GM12874 (cell line): ENCODE data around the gene KLK7.

Experiments used
- TF ChIP-seq, protein P1 (sequence below): IDR thresholded peaks from 2 replicates; pipeline ENCODE4 v1.5.1; 2011; ENCODE audit warnings: low read depth, mild to moderate bottlenecking, control low read depth, low read length, moderate library complexity; ENCODE audit not compliant: insufficient read depth

Gene KLK7

DNA sequence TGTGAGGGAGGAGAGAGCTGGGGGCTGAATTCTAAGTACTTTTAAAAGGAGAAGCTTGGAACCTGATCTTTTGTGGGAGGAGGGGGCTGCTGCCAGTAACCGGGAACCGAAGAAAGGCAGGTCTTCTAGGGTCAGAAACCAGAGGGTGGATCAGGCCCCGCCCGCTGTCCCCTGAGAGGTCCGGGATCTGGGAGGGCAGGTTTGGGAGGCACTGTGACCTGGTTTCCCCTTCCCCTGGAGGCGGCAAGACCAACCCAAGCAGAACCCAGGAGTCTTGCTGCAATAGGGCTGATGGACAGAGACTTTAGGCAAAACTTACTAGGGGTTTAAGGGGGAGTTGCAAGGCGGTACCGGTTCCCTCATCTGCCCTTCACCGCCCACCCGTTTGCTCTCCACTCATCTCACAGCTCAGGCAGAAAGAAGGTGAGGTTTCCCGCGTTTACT is 18.4 kb upstream of the KLK7 start:
- TF ChIP-seq, protein P1, sequence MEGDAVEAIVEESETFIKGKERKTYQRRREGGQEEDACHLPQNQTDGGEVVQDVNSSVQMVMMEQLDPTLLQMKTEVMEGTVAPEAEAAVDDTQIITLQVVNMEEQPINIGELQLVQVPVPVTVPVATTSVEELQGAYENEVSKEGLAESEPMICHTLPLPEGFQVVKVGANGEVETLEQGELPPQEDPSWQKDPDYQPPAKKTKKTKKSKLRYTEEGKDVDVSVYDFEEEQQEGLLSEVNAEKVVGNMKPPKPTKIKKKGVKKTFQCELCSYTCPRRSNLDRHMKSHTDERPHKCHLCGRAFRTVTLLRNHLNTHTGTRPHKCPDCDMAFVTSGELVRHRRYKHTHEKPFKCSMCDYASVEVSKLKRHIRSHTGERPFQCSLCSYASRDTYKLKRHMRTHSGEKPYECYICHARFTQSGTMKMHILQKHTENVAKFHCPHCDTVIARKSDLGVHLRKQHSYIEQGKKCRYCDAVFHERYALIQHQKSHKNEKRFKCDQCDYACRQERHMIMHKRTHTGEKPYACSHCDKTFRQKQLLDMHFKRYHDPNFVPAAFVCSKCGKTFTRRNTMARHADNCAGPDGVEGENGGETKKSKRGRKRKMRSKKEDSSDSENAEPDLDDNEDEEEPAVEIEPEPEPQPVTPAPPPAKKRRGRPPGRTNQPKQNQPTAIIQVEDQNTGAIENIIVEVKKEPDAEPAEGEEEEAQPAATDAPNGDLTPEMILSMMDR: no peak

DNA sequence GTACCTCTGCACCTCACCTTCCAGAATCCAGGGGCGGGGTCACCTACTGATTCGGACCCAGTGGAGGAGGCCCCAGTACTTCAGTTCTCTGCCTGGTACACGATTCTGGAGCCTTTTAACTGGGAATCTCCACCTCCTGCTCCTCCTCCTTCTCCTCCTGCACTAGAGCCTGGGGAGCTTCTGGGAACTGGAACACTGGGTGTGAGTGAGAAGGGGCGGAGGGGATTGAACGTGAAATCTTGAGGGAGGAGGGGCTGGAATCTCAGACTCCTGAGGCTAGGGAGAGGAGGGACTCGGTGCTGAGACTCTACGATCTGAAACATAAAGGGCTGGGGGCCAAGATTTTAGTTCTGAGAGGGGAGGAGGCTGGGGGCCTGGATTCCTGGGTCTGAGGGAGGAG is 17.8 kb upstream of the KLK7 start, which contains the start of gene KLK8:
TSS of gene KLK8 (minus strand) at position 90 of the 400 bp plus-strand sequence. CDS start 437 bp downstream, outside the sequence.
- TF ChIP-seq, protein P1: no peak

DNA sequence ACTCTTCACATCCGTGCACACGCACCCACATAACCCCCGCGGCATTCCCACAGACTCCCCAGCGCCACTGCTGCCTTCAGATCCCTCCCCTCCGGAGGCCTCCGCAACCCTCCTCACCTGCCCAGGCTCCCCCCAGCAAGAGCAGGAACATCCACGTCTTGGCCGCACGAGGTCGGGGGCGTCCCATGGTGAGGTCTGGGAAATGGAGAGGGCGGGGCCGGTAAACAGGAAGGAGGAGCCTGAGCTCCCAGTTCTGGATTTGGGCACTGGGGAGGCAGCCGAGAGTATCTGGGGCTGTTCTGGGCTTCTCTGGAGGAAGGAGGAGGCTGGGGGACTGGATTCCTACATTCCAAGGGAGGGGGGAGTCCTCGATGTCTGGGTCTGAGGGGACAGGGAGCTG is 17.3 kb upstream of the KLK7 start:
- TF ChIP-seq, protein P1: no peak

DNA sequence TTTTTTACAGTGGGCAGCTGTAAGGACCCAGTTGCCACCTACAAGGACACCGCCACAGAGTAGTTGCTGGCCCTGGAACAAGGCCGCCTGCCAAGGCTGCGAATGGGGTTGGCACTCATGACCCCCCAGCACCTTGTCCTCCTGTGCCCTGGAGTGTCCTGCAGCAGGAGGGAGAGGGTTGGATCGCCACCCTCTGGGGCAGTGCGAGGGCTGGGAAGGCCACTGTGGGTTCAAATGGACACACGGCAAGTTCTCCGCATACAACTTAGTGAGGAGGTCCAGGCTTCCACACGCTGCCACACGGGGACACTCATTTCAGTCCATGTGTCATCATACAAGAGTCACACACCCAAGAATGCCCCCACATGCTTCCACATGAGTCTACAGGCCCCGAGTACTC is 16.7 kb upstream of the KLK7 start:
- TF ChIP-seq, protein P1: no peak

DNA sequence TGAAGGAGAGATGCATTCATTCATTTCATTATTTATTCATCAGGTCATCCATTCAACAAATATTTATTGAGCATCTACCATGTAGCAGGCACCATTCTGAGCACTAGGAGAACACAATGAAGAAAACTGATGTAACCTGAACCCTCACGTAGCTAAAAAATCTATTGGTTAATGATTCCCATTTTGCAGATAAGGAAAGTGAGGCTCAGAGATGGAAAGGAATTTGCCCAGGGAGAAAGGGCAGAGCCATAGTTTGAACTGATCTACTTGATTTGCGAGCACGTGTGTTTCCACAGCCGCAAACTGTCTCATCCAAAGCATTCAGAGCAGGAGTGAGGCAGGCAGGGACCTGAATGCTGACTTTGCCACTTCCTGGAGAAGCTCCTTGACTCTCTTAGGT is 15.0 kb upstream of the KLK7 start:
- TF ChIP-seq, protein P1: no peak

DNA sequence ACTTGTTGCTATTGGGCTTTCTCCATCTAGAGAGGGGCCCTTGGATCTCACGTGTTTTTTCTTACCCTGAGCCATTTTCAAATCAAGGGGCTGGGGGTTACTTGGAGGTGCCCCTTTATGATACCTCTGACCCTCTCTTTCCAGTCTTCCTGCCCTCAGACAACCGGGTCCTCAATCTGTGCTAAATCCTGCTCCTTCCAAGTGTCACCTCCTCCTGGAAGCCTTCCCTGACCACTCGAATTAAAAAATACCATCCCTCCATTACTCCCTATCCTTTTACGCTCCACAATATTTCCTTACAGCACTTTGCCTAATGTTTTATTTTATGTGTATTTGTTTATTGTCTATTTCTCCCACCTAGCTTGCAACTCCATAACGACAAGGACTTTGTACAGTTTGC is 14.3 kb upstream of the KLK7 start:
- TF ChIP-seq, protein P1: no peak

DNA sequence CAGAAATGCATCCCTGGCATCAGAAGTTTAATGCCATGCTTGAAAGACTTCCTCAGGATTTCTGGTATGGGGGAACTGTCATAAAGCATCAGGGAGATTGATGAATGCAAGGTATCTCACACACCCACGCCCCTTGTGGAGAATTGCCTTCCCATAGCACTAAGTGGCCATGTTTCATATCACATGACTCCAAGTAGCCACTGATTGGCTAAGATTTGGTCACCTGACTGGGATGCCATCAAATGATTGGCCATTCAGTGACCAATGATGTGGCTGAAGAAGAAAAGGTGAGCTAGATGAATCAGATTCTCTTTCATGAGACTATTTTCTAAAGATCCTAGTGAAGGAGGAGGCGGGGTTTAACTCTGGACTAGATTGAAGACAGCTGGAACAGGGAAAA is 10.4 kb upstream of the KLK7 start:
- TF ChIP-seq, protein P1: no peak

DNA sequence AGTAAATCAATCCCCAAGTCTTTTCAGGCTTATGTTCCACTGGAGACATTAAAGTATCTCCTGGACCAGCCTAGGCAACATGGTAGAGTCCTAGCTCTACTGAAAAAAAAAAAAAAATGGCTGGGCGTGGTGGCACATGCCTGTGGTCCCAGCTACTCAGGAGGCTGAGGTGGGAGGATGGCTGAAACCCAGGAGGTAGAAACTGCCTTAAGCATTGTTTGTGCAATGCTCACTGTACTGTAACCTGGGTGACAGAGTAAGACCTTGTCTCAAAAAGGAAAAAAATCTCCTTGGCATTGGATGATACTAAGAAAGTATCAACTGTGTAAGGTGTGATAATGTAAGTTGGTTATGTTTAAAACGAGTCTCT is 8.9 kb upstream of the KLK7 start:
- TF ChIP-seq, protein P1: no peak
